GM23338 (cell line): Measurements from ENCODE around the gene DUSP9. TPM values are rescaled to one million over a fixed set of nuclear protein-coding genes. Genes with fewer than 3 reads are reported as not detected.

Source experiments
- ATAC-seq: fragments of 200-7000 bp; cut with Tn5 transposase; 3 replicates; pipeline ENCODE4 v1.9.1; 2020
- DNase-seq: peaks from one replicate; pipeline ENCODE4 v3.0.0-alpha.2; 2015; ENCODE audit warnings: low spot score
- H2AFZ ChIP-seq: fragments of 200-600 bp; sonication (generic); 2 replicates; pipeline ENCODE4 v1.8.0; 2016; ENCODE audit warnings: antibody characterized with exemption, mild to moderate bottlenecking, moderate library complexity
- H3F3A ChIP-seq: fragments of 200-600 bp; sonication (generic); replicated peaks from 2 replicates; pipeline ENCODE4 v1.8.0; 2017; ENCODE audit warnings: antibody characterized with exemption, mixed run types, low read depth
- H3K27ac ChIP-seq: fragments of 200-600 bp; sonication (generic); 2 replicates; pipeline ENCODE4 v1.6.1; 2016; ENCODE audit warnings: low read depth
- H3K27me3 ChIP-seq: fragments of 200-600 bp; sonication (generic); 2 replicates; pipeline ENCODE4 v1.8.0; 2016; ENCODE audit warnings: mild to moderate bottlenecking, mixed run types, moderate library complexity; ENCODE audit not compliant: insufficient read depth
- H3K36me3 ChIP-seq: fragments of 200-600 bp; sonication (generic); 2 replicates; pipeline ENCODE4 v1.8.0; 2016; ENCODE audit warnings: mild to moderate bottlenecking; ENCODE audit not compliant: insufficient read depth
- H3K4me1 ChIP-seq: fragments of 200-600 bp; sonication (generic); 2 replicates; pipeline ENCODE4 v1.8.0; 2016; ENCODE audit warnings: mild to moderate bottlenecking, moderate library complexity; ENCODE audit not compliant: insufficient read depth
- H3K4me2 ChIP-seq: fragments of 200-600 bp; sonication (generic); 2 replicates; pipeline ENCODE4 v1.7.1; 2017; ENCODE audit warnings: mixed run types
- H3K4me3 ChIP-seq: fragments of 200-600 bp; sonication (generic); 2 replicates; pipeline ENCODE4 v1.6.1; 2016; ENCODE audit warnings: mixed run types
- H3K79me2 ChIP-seq: fragments of 200-600 bp; sonication (generic); replicated peaks from 2 replicates; pipeline ENCODE4 v1.8.0; 2017; ENCODE audit warnings: mild to moderate bottlenecking; ENCODE audit not compliant: insufficient read depth
- H3K9me2 ChIP-seq: fragments of 200-600 bp; sonication (generic); 2 replicates; pipeline ENCODE4 v1.8.0; 2017; ENCODE audit not compliant: insufficient read depth
- H4K20me1 ChIP-seq: fragments of 200-600 bp; sonication (generic); replicated peaks from 2 replicates; pipeline ENCODE4 v1.8.0; 2017; ENCODE audit warnings: mild to moderate bottlenecking; ENCODE audit not compliant: insufficient read depth
- H3K27ac Mint-ChIP-seq: 2 replicates; pipeline ENCODE4 v1.8.0; 2020; ENCODE audit warnings: inconsistent platforms, mild to moderate bottlenecking, moderate library complexity, mixed read lengths
- H3K27me3 Mint-ChIP-seq: 3 replicates; pipeline ENCODE4 v1.8.0; 2022; ENCODE audit warnings: low read depth, mild to moderate bottlenecking, moderate library complexity, mixed read lengths, inconsistent platforms; ENCODE audit not compliant: insufficient read depth, poor library complexity
- H3K36me3 Mint-ChIP-seq: 3 replicates; pipeline ENCODE4 v1.8.0; 2021; ENCODE audit warnings: low read depth, mild to moderate bottlenecking, inconsistent platforms, moderate library complexity, mixed read lengths
- H3K4me1 Mint-ChIP-seq: 3 replicates; pipeline ENCODE4 v1.8.0; 2020; ENCODE audit warnings: mild to moderate bottlenecking, inconsistent platforms, mixed read lengths
- H3K4me3 Mint-ChIP-seq: 3 replicates; pipeline ENCODE4 v1.8.0; 2021; ENCODE audit warnings: moderate library complexity, mild to moderate bottlenecking, inconsistent platforms, mixed read lengths
- H3K9me3 Mint-ChIP-seq: 3 replicates; pipeline ENCODE4 v1.8.0; 2020; ENCODE audit warnings: moderate library complexity, mild to moderate bottlenecking, inconsistent platforms, mixed read lengths
- CREB1 ChIP-seq: fragments of 250-450 bp; sonication (Bioruptor Pico); IDR thresholded peaks from 2 replicates; pipeline ENCODE4 v1.5.0; 2020; ENCODE audit warnings: low read depth, mild to moderate bottlenecking, moderate library complexity
- EZH2 ChIP-seq: fragments of 200-600 bp; sonication (generic); IDR thresholded peaks from one replicate; pipeline ENCODE4 v1.8.0; 2017; ENCODE audit warnings: antibody characterized with exemption, mild to moderate bottlenecking, low read depth; ENCODE audit not compliant: unreplicated experiment
- JUNB ChIP-seq: IDR thresholded peaks from one replicate; pipeline ENCODE4 v1.6.1; 2016; ENCODE audit warnings: antibody characterized with exemption; ENCODE audit not compliant: unreplicated experiment
- POLR2AphosphoS5 ChIP-seq: IDR thresholded peaks from 2 replicates; pipeline ENCODE4 v1.6.1; 2016; ENCODE audit warnings: antibody characterized with exemption, low read depth
- STAT1 ChIP-seq: IDR thresholded peaks from one replicate; pipeline ENCODE4 v1.6.1; 2016; ENCODE audit warnings: antibody characterized with exemption; ENCODE audit not compliant: unreplicated experiment
- ZNF114 ChIP-seq: fragments of 250-450 bp; sonication (Bioruptor Pico); IDR thresholded peaks from 2 replicates; pipeline ENCODE4 v1.5.0; 2020; ENCODE audit warnings: mild to moderate bottlenecking, moderate library complexity
- ZNF331 ChIP-seq: fragments of 250-450 bp; sonication (Bioruptor Pico); IDR thresholded peaks from 2 replicates; pipeline ENCODE4 v1.5.0; 2020; ENCODE audit warnings: low read depth, mild to moderate bottlenecking, moderate library complexity
- polyA plus RNA-seq: library from polyadenylated mRNA; unstranded; fragments of >200 nt; fragmentation: Nextera tagmentation; extraction: Ambion mirVana; gene quantifications from 2 replicates; pipeline ENCODE4 v1.2.1, GENCODE V29; 2016
- total RNA-seq: library from RNA; depleted of rRNA; stranded (reverse); fragments of >200 nt; shearing (Covaris generic); gene quantifications from 2 replicates; pipeline ENCODE4 v1.2.3, GENCODE V29; 2014
- TF ChIP-seq, protein P1 (sequence below): fragments of 250-450 bp; sonication (Bioruptor Pico); IDR thresholded peaks from 2 replicates; pipeline ENCODE4 v1.5.0; 2020; ENCODE audit warnings: mild to moderate bottlenecking, moderate library complexity
- TF ChIP-seq, protein P2 (sequence below): IDR thresholded peaks from one replicate; pipeline ENCODE4 v1.6.1; 2018; ENCODE audit warnings: antibody characterized with exemption; ENCODE audit not compliant: unreplicated experiment
- TF ChIP-seq, protein P3 (sequence below), 2 experiments: fragments of 200-600 bp in 1 of 2; sonication (generic) in 1 of 2; conservative IDR thresholded peaks; 2 replicates each; pipeline versions ENCODE4 v1.5.1 to v1.6.1; 2016 to 2017; ENCODE audit warnings: antibody characterized with exemption in 2 of 2, low read depth in 2 of 2, mild to moderate bottlenecking in 2 of 2, moderate library complexity in 1 of 2

Gene DUSP9
- total and polyA plus RNA-seq, 2 experiments from 2014 or later: 0.71 to 3.9 TPM

DNA sequence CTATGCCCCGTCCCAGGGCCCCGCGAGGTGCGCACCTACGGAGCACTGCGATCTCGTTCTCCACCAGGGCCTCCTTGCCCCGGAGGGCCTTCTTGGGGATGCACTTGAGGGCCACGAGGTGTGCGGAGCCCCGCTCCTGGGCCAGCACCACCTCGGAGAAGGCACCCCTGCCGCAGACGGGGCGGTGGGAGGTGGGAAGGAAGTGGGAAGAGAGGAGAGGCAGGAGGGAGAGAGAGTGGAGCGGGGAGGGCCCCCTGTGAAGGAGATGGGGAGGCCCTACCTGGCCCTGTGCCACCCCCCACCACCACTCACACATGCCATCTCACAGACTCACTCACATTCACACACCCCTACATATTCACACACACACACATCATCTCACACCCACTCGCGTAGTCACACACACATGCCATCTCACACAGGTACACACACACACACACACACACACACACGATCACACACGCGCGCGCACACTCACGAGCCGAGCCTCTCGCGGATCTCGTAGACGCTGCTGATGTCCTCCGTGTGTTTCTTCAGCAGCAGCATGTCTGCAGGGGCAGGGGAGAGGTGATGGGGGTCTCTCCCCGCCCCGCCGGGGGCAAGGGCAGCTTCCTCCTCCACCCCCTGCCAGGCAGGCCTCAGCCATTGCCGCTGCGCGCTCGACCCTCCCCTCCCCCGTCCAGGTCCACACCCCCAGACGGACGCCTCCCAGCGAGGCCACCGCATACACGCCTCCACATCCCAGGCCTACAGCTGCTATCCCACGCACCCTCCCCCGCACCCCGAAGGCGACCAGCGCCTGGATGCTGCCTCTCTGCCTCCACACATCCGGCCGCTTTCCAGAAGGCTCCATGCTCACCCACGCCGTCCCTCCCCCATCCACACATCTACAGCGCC is 25.8 kb downstream of the DUSP9 start:
- Histone ChIP-seq H3K27ac (no peak overlapping the region), H2AFZ (no peak overlapping the region), H4K20me1 (no peaks in the 10 kb centered on the region), H3K4me1 (no peaks in the 10 kb centered on the region; the same call in 1 of the 2 replicates), H3K36me3 (no peaks in the 10 kb centered on the region), H3K79me2 (no peaks in the 10 kb centered on the region), H3K4me3 (peak overlapping the region; percentile 36; the same call in 1 of the 2 replicates), H3K9me2 (no peaks in the 10 kb centered on the region), H3F3A (no peaks in the 10 kb centered on the region), H3K4me2 (peak overlapping the region; percentile 48; the same call in 1 of the 2 replicates), H3K27me3 (0 out of 2 replicates have a peak, but pooled peaks cover 2% of the 10 kb centered on the region)
- TF ChIP-seq ZNF114 (CRISPR knock-in tag) (no peak), STAT1 (no peak), CREB1 (CRISPR knock-in tag) (no peak), JUNB (no peak), POLR2AphosphoS5 (no peak), EZH2 (no peak), ZNF331 (CRISPR knock-in tag) (no peak)
- TF ChIP-seq, protein P1, sequence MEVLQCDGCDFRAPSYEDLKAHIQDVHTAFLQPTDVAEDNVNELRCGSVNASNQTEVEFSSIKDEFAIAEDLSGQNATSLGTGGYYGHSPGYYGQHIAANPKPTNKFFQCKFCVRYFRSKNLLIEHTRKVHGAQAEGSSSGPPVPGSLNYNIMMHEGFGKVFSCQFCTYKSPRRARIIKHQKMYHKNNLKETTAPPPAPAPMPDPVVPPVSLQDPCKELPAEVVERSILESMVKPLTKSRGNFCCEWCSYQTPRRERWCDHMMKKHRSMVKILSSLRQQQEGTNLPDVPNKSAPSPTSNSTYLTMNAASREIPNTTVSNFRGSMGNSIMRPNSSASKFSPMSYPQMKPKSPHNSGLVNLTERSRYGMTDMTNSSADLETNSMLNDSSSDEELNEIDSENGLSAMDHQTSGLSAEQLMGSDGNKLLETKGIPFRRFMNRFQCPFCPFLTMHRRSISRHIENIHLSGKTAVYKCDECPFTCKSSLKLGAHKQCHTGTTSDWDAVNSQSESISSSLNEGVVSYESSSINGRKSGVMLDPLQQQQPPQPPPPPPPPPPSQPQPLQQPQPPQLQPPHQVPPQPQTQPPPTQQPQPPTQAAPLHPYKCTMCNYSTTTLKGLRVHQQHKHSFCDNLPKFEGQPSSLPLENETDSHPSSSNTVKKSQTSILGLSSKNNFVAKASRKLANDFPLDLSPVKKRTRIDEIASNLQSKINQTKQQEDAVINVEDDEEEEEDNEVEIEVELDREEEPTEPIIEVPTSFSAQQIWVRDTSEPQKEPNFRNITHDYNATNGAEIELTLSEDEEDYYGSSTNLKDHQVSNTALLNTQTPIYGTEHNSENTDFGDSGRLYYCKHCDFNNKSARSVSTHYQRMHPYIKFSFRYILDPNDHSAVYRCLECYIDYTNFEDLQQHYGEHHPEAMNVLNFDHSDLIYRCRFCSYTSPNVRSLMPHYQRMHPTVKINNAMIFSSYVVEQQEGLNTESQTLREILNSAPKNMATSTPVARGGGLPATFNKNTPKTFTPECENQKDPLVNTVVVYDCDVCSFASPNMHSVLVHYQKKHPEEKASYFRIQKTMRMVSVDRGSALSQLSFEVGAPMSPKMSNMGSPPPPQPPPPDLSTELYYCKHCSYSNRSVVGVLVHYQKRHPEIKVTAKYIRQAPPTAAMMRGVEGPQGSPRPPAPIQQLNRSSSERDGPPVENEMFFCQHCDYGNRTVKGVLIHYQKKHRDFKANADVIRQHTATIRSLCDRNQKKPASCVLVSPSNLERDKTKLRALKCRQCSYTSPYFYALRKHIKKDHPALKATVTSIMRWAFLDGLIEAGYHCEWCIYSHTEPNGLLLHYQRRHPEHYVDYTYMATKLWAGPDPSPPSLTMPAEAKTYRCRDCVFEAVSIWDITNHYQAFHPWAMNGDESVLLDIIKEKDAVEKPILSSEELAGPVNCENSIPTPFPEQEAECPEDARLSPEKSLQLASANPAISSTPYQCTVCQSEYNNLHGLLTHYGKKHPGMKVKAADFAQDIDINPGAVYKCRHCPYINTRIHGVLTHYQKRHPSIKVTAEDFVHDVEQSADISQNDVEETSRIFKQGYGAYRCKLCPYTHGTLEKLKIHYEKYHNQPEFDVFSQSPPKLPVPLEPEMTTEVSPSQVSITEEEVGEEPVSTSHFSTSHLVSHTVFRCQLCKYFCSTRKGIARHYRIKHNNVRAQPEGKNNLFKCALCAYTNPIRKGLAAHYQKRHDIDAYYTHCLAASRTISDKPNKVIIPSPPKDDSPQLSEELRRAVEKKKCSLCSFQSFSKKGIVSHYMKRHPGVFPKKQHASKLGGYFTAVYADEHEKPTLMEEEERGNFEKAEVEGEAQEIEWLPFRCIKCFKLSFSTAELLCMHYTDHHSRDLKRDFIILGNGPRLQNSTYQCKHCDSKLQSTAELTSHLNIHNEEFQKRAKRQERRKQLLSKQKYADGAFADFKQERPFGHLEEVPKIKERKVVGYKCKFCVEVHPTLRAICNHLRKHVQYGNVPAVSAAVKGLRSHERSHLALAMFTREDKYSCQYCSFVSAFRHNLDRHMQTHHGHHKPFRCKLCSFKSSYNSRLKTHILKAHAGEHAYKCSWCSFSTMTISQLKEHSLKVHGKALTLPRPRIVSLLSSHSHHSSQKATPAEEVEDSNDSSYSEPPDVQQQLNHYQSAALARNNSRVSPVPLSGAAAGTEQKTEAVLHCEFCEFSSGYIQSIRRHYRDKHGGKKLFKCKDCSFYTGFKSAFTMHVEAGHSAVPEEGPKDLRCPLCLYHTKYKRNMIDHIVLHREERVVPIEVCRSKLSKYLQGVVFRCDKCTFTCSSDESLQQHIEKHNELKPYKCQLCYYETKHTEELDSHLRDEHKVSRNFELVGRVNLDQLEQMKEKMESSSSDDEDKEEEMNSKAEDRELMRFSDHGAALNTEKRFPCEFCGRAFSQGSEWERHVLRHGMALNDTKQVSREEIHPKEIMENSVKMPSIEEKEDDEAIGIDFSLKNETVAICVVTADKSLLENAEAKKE (CRISPR knock-in tag): no peak
- TF ChIP-seq, protein P2, sequence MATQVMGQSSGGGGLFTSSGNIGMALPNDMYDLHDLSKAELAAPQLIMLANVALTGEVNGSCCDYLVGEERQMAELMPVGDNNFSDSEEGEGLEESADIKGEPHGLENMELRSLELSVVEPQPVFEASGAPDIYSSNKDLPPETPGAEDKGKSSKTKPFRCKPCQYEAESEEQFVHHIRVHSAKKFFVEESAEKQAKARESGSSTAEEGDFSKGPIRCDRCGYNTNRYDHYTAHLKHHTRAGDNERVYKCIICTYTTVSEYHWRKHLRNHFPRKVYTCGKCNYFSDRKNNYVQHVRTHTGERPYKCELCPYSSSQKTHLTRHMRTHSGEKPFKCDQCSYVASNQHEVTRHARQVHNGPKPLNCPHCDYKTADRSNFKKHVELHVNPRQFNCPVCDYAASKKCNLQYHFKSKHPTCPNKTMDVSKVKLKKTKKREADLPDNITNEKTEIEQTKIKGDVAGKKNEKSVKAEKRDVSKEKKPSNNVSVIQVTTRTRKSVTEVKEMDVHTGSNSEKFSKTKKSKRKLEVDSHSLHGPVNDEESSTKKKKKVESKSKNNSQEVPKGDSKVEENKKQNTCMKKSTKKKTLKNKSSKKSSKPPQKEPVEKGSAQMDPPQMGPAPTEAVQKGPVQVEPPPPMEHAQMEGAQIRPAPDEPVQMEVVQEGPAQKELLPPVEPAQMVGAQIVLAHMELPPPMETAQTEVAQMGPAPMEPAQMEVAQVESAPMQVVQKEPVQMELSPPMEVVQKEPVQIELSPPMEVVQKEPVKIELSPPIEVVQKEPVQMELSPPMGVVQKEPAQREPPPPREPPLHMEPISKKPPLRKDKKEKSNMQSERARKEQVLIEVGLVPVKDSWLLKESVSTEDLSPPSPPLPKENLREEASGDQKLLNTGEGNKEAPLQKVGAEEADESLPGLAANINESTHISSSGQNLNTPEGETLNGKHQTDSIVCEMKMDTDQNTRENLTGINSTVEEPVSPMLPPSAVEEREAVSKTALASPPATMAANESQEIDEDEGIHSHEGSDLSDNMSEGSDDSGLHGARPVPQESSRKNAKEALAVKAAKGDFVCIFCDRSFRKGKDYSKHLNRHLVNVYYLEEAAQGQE: no peak
- TF ChIP-seq, protein P3, sequence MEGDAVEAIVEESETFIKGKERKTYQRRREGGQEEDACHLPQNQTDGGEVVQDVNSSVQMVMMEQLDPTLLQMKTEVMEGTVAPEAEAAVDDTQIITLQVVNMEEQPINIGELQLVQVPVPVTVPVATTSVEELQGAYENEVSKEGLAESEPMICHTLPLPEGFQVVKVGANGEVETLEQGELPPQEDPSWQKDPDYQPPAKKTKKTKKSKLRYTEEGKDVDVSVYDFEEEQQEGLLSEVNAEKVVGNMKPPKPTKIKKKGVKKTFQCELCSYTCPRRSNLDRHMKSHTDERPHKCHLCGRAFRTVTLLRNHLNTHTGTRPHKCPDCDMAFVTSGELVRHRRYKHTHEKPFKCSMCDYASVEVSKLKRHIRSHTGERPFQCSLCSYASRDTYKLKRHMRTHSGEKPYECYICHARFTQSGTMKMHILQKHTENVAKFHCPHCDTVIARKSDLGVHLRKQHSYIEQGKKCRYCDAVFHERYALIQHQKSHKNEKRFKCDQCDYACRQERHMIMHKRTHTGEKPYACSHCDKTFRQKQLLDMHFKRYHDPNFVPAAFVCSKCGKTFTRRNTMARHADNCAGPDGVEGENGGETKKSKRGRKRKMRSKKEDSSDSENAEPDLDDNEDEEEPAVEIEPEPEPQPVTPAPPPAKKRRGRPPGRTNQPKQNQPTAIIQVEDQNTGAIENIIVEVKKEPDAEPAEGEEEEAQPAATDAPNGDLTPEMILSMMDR (conservative IDR thresholded peaks at IDR 0.05; ENCODE audit: low read depth in 2 of 2): no peak
- Mint-ChIP-seq H3K9me3 (no peaks in the 10 kb centered on the region), H3K4me3 (peak overlapping the region; percentile 56), H3K4me1 (peaks cover 12% of the 10 kb centered on the region), H3K36me3 (no peaks in the 10 kb centered on the region; the same call in 1 of the 3 replicates), H3K27me3 (peaks cover 13% of the 10 kb centered on the region), H3K27ac (no peak overlapping the region)
- ATAC-seq (no peak; the same call in 2 of the 3 replicates), DNase-seq (no peak)
